IPS-NIHi7 (cell line): Measurements from ENCODE around the gene LDLRAD1.
A peak's percentile ranks its signal among the peaks of the same experiment; 100 is the strongest.
"Not testable (repeated sequence)": the region's sequence is repeated elsewhere in the genome, so short reads cannot be mapped to it uniquely, and the experiment has no call there.

Source experiments
- DNase-seq: peaks from one replicate; pipeline ENCODE4 v3.0.0; 2012; ENCODE audit warnings: mixed read lengths; ENCODE audit errors: extremely low spot score

Gene LDLRAD1

DNA sequence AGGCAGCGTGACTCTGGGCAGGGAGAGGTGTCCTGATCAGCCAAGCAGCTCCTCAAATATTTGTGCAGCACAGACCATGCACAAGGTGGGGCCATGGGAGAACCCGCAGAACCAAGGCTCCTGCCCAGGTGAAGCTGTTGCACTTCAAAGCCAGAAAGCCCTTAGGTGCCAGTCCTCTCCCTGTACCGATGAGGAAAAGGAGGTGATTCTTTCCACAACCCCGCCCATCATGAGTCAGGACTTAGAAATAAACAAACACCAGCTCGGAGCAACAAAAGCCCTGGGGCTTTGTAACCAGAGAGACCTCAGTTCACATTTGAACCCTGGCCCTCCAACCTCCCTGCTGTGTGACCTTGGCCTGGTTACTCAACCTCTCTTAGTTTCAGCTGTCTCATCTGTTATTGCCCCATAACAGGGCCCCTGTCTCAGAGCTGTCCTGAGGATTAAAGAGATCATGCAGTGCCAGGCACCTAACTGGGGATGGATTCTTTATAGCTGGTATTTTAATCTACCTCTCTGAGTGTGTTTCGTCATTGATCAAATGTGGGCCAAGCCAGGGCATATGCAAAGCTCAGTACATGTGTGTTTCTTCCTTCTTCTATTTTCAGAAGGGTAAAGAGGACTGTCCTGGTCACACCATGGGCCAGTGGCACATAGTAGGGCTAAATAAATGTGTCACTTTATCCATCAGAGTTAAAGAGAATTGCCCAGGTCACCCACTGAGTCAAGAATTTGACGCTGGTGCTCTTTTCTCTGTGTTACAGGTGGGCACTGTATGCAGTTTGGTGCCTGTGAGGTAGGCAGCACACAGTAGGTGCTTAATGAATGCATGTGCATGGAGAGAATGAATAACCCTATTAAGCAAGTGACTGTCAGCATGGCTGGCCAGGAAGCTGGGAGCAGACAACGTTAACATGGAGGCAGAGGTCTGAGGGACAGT lies 1.4 kb downstream of the LDLRAD1 start:
- DNase-seq = peak; percentile 66

- DNase-seq = peak; percentile 17
These were observed 3.9 kb downstream of the LDLRAD1 start for GRCh38 chr1:54014009-54014629.

DNA sequence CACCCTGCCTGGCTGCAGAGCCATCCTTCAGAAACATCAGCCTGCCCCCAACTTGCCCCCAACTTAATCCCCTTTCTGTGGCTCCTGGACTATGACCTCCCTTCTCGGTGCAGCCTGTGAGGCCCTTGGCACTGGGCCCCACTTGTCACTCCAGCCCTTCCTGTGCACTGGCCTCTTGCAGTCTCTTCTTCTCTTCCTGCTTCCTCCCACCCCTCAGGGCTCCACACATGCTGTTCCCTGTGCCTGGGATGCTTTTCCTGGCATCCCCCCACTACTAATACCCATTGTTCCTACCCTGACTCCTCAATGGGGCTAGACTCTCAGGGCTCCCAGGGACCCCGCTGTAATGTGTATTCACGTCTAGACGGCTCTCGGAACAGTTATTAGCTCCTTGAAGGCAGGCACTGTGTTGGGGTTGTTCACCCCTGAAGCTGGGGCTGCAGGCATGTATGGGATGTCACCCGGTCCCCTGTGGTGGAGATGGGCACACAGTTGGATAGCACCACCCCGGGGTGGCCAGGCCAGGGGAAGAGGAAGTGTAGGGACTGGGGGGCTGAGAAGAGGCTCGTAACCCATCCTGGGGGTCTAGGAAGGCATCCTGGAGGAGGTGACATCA lies 4.5 kb downstream of the LDLRAD1 start:
- peak; percentile 8 for DNase-seq

DNA sequence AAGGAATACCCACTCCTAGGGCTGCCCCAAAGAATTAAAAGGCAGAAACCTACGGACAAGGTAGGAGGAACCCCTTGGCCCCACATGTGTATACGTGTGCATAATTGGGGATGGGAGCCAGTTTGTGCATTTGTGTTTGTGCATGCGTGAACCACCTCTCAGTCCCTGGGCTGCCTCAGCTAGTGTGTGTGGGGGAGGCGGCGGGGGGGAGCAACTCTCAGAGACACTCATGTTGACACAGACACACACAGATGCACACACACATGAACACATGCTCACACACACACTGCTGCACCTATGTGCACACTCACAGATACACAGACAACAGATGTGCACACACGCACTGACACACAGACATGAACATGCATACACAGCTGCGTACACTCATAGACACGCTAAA lies 5.1 kb downstream of the LDLRAD1 start:
- DNase-seq = no peak

- peak; percentile 7 for DNase-seq
These were observed 6.0 kb downstream of the LDLRAD1 start for GRCh38 chr1:54012008-54012325.

DNA sequence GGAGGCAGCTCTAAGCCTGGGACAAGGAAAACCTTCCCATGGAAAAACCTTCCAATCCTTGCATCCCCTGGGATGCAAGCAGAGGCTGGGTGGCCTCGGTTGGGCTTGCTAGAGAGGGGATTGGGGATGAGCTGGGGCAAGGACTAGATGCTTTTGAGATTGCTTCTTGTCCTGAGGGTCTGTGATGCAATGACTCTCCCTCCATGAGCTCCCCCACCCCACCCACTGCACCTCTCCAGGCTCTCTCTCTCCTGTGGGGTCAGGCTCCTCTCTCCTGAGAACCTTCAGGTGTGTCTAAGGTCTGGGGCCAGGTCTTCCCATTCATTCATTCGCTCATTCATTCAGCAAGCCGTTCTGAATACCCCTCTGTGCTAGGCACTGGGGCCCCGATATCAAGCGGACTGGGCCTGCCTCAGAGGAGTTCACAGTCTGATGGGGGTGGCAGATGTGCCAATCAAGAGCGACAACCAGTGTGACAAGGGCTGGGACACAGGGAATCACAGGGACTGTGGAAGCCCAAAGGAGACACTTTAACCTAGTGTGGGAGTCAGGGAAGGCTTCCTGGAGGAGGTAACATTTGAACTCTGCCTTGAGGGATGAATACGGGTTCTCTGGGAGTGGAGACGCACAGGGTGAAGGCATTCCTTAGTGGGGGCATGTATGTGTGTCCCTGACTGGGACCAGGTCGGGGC lies 6.5 kb downstream of the LDLRAD1 start:
- DNase-seq = no peak

DNA sequence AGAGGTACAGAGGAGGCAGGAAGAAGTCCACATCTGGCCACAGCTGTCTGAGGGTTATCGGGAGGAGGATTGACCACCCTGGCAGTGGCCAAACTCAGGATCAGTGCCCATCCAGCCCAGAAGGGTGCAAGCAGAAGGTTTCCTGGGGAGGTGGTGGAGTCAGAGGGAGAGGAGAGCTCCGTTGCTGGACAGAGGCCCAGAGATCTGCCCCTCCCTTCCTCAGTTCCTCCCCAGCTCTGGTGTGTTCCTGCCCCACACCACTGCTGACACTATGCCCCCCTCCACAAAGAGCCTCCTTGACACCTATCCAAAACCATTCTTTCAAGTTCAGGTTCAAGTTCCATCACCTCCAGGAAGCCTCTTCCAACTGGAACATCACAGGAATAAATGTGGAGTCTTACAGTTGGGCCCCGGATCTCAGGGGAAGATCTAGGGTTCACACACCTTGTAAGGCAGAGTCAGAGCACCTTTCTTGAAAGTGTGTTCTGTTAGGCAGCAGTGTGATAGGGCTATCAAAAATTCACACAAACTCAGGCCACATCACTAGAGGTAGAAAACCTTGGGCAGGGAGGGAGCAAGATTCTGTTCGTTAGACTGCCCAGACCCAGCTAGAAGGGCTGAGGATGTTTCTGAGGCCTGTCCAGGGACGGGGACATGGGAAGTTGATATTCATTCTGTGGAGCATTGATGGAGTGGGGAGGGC lies 7.4 kb downstream of the LDLRAD1 start:
- DNase-seq = no peak

GRCh38 chr1:54009406-54009805 lies 8.6 kb downstream of the LDLRAD1 start:
- DNase-seq = peak; percentile 8

GRCh38 chr1:54008876-54009275 lies 9.1 kb downstream of the LDLRAD1 start:
- DNase-seq = peak; percentile 11

- DNase-seq = no peak
These were observed 10.4 kb downstream of the LDLRAD1 start for GRCh38 chr1:54007613-54008012.

DNA sequence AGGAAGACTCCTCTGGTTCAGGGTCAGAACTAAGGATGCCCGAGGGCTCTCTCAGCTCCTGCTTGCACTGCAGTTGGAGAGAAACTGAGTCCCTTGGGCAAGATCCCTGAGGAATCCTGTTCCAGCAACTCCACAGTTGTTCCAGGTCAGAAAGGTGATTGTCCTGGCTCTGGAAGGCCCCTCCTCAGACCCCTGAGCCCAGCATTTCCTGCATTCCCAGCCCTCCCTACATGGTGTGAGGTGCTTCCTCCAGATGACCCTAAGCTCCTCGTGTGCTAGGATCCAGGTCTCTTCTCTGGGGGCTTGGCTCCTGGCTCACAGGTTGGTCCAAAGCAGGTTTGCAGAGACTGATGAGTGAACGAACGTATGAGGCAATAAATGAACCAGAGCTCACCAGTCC lies 11.5 kb downstream of the LDLRAD1 start:
- DNase-seq = peak; percentile 14

DNA sequence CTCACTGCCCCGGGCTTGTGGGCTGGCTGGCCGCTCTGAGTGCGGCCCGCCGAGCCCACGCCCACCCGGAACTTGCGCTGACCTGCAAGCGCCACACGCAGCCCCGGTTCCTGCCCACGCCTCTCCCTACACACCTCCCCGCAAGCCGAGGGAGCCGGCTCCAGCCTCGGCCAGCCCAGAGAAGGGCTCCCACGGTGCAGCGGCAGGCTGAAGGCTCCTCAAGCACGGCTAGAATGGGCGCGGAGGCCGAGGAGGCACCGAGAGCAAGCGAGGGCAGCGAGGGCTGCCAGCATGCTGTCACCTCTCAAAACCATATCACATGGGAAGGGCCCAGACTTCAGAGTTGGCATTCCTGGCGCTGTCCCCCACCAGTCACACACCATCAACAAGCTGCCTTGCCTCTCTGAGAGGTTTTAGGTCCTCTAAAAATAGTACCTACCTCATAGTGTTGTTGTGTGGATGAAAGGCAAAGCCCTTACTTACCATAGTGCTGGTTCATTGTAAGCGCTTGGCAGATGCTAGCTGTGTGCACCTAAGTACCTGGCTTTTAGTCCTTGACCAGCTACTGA lies 13.4 kb downstream of the LDLRAD1 start:
- DNase-seq = no peak

- DNase-seq = not testable (repeated sequence)
These were observed 14.1 kb downstream of the LDLRAD1 start for GRCh38 chr1:54003750-54004480.

DNA sequence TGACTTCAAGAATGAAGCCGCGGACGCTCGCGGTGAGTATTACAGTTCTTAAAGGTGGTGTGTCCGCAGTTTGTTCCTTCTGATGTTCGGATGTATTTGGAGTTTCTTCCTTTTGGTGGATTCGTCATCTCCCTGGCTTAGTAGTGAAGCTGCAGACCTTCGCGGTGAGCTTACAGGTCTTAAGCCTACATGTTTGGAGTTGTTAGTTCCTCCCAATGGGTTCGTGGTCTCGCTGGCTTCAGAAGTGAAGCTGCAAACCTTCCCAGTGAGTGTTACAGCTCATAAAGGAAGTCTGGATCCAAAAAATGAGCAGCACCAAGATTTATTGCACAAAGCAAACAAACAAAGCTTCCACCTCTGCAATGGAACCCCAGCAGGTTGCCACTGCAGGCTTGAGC lies 14.7 kb downstream of the LDLRAD1 start:
- no peak for DNase-seq

DNA sequence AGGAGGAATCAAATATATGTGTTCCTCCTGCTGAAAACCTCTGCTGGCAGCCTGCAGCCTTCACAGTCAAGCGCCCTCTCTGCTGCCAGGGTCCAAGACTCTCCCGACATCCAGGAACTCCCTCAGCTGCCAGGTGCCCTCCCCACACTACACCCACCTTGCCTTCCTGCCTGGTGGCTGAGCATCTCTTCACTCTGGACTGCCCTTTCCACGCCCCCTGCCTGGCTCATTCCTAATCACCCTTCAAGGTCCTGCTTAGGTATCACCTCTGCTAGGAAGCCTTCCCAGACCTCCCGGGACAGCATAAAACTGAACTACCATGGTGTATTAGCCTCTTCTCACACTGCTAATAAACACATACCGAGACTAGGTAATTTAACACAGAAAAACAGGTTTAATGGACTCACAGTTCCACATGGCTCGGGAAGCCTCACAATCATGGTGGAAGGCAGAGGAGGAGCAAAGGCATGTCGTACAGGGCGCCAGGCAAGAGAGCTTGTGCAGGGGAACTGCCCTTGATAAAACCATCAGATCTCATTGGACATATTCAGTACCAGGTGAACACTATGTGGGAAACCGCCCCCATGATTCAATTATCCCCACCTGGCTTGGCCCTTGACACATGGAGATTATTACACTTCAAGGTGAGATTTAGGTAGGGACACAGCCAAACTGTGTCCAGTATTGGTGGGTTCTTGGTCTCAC lies 15.3 kb downstream of the LDLRAD1 start:
- no peak for DNase-seq

DNA sequence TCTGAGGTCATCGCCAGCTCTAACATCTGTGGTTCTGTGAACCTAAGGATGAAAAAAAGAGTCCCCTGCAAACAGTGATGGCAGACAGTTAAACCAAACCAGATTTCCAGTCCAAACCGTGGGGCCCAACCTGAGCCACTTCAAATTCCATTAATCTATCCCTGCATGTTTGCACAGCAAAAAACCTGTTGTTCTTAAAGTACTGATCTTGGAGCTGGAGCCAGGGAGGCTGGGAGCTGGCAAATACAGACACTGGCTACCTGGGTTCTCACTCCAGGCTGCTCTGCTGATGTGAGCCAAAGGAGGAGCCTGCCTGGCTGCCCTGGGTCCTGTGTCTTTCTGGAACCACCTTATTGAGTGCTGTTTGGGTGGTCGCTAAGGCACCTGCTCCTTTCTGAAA lies 16.4 kb downstream of the LDLRAD1 start:
- DNase-seq = no peak

DNA sequence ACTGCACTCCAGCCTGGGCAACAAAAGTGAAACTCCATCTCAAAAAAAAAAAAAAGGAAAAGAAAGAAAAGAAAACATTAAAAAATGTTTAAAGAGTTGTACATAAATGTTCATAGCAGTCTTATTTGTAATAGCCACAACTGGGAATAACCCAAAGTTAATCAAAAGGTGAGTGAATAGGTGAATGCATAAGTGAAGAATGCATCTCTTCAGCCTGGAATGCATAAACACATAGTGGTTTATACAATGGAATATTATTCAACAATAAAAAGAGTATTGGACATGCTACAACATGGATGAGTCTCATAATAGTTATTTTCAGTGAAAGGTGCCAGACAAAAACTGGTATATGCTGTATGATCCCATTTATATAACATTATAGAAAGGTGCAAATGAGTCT lies 18.1 kb downstream of the LDLRAD1 start:
- DNase-seq = no peak

DNA sequence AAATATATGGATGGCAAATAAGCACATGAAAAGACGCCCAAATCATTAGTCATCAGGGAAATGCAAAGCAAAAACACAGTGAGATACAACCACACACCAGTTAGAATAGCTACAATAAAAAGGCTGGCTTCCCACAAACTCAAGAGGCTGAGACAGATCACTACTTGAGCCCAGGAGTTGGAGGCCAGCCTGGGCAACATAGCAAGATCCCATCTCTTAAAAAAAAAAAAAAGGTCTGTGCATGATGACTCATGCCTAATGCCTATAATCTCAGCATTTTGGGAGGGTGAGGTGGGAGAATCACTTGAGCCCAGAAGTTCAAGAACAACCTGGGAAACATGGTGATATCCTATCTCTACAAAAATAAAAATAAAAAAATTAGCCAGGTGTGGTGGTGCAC lies 19.8 kb downstream of the LDLRAD1 start:
- DNase-seq = no peak

GRCh38 chr1:53995683-53996082 lies 22.3 kb downstream of the LDLRAD1 start:
- DNase-seq = no peak

DNA sequence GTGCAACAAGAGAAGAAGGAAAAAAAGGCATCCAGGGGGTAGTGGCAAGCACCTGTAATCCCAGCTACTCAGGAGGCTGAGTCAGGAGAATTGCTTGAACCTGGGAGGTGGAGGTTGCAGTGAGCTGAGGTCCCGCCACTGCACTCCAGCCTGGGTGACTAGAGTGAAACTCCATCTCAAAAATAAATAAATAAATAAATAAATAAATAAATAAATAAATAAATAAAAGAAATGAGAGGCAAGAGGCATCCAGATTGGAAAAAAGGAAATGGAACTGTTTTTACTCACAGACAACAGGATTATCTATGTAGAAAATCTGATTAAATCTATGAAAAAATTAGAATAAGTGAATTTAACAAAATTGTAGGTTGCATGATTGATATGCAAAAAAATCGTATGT lies 23.5 kb downstream of the LDLRAD1 start:
- not testable (repeated sequence) for DNase-seq
